Activated naive CD4-positive, alpha-beta T cell treated with anti-CD3 and anti-CD28 coated beads for 36 hours (primary cell): Measurements from ENCODE around the gene MAPK9. TPM values are rescaled to one million over a fixed set of nuclear protein-coding genes. Genes with fewer than 3 reads are reported as not detected.

Experiments
- CTCF ChIA-PET: fragments of 350-600 bp; sonication (Branson Sonifier 250); formaldehyde crosslinking; loops from one replicate; lab custom pipeline; 2021; ENCODE audit warnings: antibody characterized with exemption; lab: Charles Lee
- DNase-seq: peaks from one replicate; pipeline ENCODE4 v3.0.0-alpha.2; 2020
- H3K27ac Mint-ChIP-seq: one replicate; pipeline ENCODE4 v1.8.0; 2021; ENCODE audit warnings: mild to moderate bottlenecking, mixed read lengths
- H3K27me3 Mint-ChIP-seq: one replicate; pipeline ENCODE4 v1.8.0; 2021; ENCODE audit warnings: low read depth, mixed read lengths
- H3K36me3 Mint-ChIP-seq: one replicate; pipeline ENCODE4 v1.8.0; 2021; ENCODE audit warnings: low read depth, mixed read lengths
- H3K4me1 Mint-ChIP-seq: one replicate; pipeline ENCODE4 v1.8.0; 2021; ENCODE audit warnings: low read depth, mixed read lengths
- H3K4me3 Mint-ChIP-seq: one replicate; pipeline ENCODE4 v1.8.0; 2021; ENCODE audit warnings: mild to moderate bottlenecking, moderate library complexity, mixed read lengths
- H3K9me3 Mint-ChIP-seq: one replicate; pipeline ENCODE4 v1.8.0; 2021; ENCODE audit warnings: mixed read lengths
- intact Hi-C: fragments of 100-400 bp; cut with micrococcal nuclease; formaldehyde crosslinking; loops from one replicate; pipeline ENCODE4 v1.15.1; 2023
- total RNA-seq, 2 experiments: library from RNA; stranded (reverse); gene quantifications; one replicate each; pipeline ENCODE4 v1.2.3, GENCODE V29; 2021

Gene MAPK9
- total RNA-seq, 2 experiments from 2014 or later: 30.8 to 34.4 TPM

- Mint-ChIP-seq H3K4me1 (no peaks in the 10 kb centered on the region), H3K36me3 (no peaks in the 10 kb centered on the region), H3K9me3 (no peaks in the 10 kb centered on the region), H3K27ac (no peak overlapping the region), H3K4me3 (no peak overlapping the region), H3K27me3 (peaks cover 4% of the 10 kb centered on the region)
- intact Hi-C loops: no loop called here
- no peak for DNase-seq
- CTCF ChIA-PET: no interaction called here
Observed at GRCh38 chr5:180193749-180194375, 98.0 kb downstream of the MAPK9 start.

- Mint-ChIP-seq H3K27ac (no peak overlapping the region), H3K4me1 (no peaks in the 10 kb centered on the region), H3K27me3 (no peaks in the 10 kb centered on the region), H3K4me3 (no peak overlapping the region), H3K9me3 (peaks cover 2% of the 10 kb centered on the region), H3K36me3 (no peaks in the 10 kb centered on the region)
- CTCF ChIA-PET: interaction anchor here (1.5 kb wide), 1 partner anchor 17 kb away, joined by 3 read pairs; the partner anchor contains the start of gene RASGEF1C
- no peak for DNase-seq
- intact Hi-C loops: no loop called here
Observed at GRCh38 chr5:180191716-180192115, 100.2 kb downstream of the MAPK9 start.

- H3K36me3 Mint-ChIP-seq: no peaks in the 10 kb centered on the region
- H3K27me3 Mint-ChIP-seq: no peaks in the 10 kb centered on the region
- peaks cover 3% of the 10 kb centered on the region for H3K9me3 Mint-ChIP-seq
- H3K27ac Mint-ChIP-seq: no peak overlapping the region
- DNase-seq: no peak
- intact Hi-C loops: no loop called here
- H3K4me1 Mint-ChIP-seq: no peaks in the 10 kb centered on the region
- CTCF ChIA-PET: no interaction called here
- H3K4me3 Mint-ChIP-seq: no peak overlapping the region
Observed at GRCh38 chr5:180187767-180188166, 104.1 kb downstream of the MAPK9 start.

Other genes starting within 250 kb of the MAPK9 start
- gene RNF130, start 220.3 kb downstream of the MAPK9 start, total RNA-seq: 10 to 100 TPM; 10.3 to 11.9 TPM
- not detected for gene RASGEF1C, start 82.9 kb downstream of the MAPK9 start, total RNA-seq
- gene GFPT2, start 61.3 kb upstream of the MAPK9 start, total RNA-seq: under 1 TPM; 0.22 to 0.33 TPM
- gene CNOT6, start 202.3 kb upstream of the MAPK9 start, total RNA-seq: 10 to 100 TPM; 33.3 to 34.0 TPM